GM10847 (cell line): ENCODE results near the gene ALOX5AP.

ENCODE experiments used
- POLR2A ChIP-seq: IDR thresholded peaks from 2 replicates; pipeline ENCODE4 v1.6.1; 2011; ENCODE audit not compliant: insufficient read length; ENCODE audit errors: extremely low read depth

Gene ALOX5AP

GRCh38 chr13:30743319-30744055, 8.1 kb downstream of the ALOX5AP start:
- no peak for TF ChIP-seq POLR2A

GRCh38 chr13:30744056-30744680, 8.8 kb downstream of the ALOX5AP start:
- no peak for TF ChIP-seq POLR2A

DNA sequence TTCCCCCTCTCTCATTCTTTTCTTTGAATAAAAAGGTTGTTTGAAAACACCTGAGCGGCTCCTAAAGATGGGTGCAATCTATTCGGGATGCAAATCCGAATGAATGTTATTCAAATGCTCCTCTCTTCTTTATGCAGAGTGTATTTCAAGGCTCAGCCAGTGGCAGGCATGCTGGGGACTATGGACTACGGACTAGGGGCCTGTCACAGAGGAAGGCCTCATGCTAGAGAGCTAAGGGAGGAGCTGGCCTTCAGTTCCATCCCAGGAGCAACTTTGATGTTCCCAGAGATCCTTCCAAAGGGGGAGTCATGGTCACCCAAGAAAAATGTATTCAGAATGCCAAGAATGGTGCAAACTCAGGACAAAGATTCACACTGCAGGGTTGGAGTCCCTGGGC, 9.3 kb downstream of the ALOX5AP start:
- no peak for TF ChIP-seq POLR2A

GRCh38 chr13:30745906-30746686, 10.8 kb downstream of the ALOX5AP start:
- no peak for TF ChIP-seq POLR2A

DNA sequence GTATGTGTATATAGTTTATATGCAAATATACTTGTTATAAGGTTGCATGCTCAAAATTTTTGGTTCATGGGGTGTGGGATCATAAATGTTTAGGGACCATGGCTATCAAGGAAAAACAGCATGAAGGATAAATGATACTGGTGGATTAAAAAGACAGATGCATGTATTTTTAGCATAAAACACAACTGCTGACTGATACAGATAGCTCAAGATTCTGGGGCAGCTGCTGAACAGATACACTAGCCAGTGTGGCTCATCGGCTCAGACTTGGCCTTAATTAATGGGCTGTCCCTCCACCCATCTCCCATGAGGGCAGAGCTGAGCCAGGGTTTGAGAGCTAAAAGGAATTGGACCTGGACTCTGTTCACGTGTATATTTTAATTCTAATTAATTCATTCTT, 11.4 kb downstream of the ALOX5AP start:
- no peak for TF ChIP-seq POLR2A

GRCh38 chr13:30748717-30749116, 13.4 kb downstream of the ALOX5AP start:
- no peak for TF ChIP-seq POLR2A

DNA sequence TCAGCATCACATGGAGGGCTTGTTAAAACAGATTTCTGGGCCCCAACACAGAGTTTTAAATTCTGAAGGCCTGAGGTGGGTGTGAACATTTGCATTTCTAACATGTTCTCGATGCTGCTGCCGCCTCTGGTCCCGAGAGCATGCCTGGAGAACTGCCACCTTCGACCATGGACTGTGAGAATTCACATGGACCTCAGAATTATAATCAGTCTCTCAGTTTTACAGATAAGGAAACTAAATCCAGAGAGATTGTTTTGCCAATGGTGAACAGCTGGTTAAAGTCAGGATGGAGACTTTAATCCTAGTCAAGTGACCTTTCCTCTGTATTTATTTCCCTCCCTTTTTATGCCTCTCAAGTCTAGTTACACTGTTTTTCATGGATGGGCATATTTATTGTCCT, 14.7 kb downstream of the ALOX5AP start:
- no peak for TF ChIP-seq POLR2A

DNA sequence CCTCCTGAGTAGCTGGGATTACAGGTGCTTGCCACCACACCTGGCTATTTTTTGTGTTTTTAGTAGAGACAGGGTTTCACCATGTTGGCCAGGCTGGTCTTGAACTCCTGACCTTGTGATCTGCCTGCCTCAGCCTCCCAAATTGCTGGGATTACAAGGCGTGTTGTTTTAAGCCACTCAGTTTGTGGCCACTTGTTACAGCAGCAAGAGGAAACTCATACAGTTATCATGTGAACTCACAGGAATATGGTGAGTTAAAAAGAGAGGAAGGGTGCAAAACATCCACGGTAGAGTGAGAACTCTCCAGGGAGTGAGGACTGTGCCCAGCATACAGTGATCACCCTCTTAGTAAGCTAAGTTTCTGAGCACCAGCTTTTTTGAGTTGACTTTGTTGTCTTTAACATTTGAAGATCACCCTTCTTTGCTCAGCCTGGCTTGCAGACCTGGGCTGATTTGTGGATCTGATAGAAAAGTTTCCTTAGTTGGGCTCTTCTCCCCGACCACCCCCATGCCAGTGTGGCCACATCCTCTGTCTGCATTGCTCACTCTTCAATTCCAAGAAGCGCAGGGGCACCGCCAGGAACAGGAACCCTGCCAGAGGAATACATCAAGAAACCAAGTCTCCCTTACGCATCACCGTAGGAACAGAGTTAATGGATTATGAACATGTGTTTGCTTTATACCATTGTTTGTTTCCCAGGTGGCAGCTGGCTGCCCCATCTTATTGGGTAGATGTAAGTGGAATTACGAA, 16.0 kb downstream of the ALOX5AP start:
- TF ChIP-seq POLR2A, result no peak

- TF ChIP-seq POLR2A, result no peak
Observed at GRCh38 chr13:30752201-30752797, 17.0 kb downstream of the ALOX5AP start.

GRCh38 chr13:30753030-30753616, 17.8 kb downstream of the ALOX5AP start:
- TF ChIP-seq POLR2A, result no peak

GRCh38 chr13:30755678-30756077, 20.3 kb downstream of the ALOX5AP start:
- no peak for TF ChIP-seq POLR2A

- TF ChIP-seq POLR2A, result no peak
Observed at GRCh38 chr13:30757026-30757742, 21.8 kb downstream of the ALOX5AP start.

DNA sequence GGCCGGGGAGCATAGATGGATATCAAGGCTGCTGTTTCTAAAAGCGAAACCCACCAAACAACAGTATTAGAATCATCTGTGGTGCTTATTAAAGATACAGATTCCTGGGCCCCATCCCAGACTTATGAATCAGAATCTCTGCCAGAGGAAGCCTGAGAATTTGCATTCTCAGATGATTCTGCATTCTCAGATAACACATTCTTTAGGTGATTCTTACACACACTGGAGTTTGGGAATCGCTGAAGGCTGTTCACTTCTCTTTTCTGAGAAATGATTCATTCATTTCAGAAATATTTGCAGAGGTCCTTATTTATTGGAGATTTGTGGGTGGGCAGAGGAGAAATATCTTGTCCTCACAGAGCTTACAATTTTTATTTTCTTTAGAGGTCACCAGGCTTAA, 24.4 kb downstream of the ALOX5AP start:
- TF ChIP-seq POLR2A, result no peak

- no peak for TF ChIP-seq POLR2A
Observed at GRCh38 chr13:30762643-30763042, 27.3 kb downstream of the ALOX5AP start.
